Measurements from ENCODE around the gene PHC2. TPM values are rescaled to one million over a fixed set of nuclear protein-coding genes. Genes with fewer than 3 reads are reported as not detected.

Gene PHC2
- total RNA-seq, 1 donor from 2014 or later: 69.0 TPM

GRCh38 chr1:33334081-33334552 lies 96.8 kb downstream of the PHC2 start:
- DNase-seq (ENCODE audit: low read depth in 2 of 2): peak; percentile 22 to 35

- DNase-seq (ENCODE audit: low read depth in 2 of 2): no peak
Measured at GRCh38 chr1:33332881-33333280, 98.0 kb downstream of the PHC2 start.

- no peak for DNase-seq (ENCODE audit: low read depth in 2 of 2)
Measured at GRCh38 chr1:33332357-33332789, 98.5 kb downstream of the PHC2 start.

GRCh38 chr1:33331444-33332356 lies 99.2 kb downstream of the PHC2 start:
- no peak for DNase-seq (ENCODE audit: low read depth in 2 of 2)

GRCh38 chr1:33330906-33331305 lies 100.0 kb downstream of the PHC2 start:
- DNase-seq (ENCODE audit: low read depth in 2 of 2): no peak

GRCh38 chr1:33330361-33330890 lies 100.5 kb downstream of the PHC2 start:
- no peak for DNase-seq (ENCODE audit: low read depth in 2 of 2)

- no peak for DNase-seq (ENCODE audit: low read depth in 2 of 2)
Measured at GRCh38 chr1:33329600-33330305, 101.1 kb downstream of the PHC2 start.

GRCh38 chr1:33328817-33329216 lies 102.1 kb downstream of the PHC2 start:
- DNase-seq (ENCODE audit: low read depth in 2 of 2): no peak

- peak in 1 of 2 donors; percentile 51 for DNase-seq (ENCODE audit: low read depth in 2 of 2)
Measured at GRCh38 chr1:33327587-33328325, 103.1 kb downstream of the PHC2 start.

GRCh38 chr1:33326785-33327184 lies 104.1 kb downstream of the PHC2 start:
- no peak for DNase-seq (ENCODE audit: low read depth in 2 of 2)

- DNase-seq (ENCODE audit: low read depth in 2 of 2): no peak
Measured at GRCh38 chr1:33324677-33325575, 106.0 kb downstream of the PHC2 start.

GRCh38 chr1:33323663-33324477 lies 107.0 kb downstream of the PHC2 start:
- DNase-seq (ENCODE audit: low read depth in 2 of 2): no peak

GRCh38 chr1:33322870-33323585 lies 107.9 kb downstream of the PHC2 start:
- DNase-seq (ENCODE audit: low read depth in 2 of 2): no peak

GRCh38 chr1:33322109-33322508 lies 108.8 kb downstream of the PHC2 start:
- no peak for DNase-seq (ENCODE audit: low read depth in 2 of 2)

GRCh38 chr1:33321178-33321577 lies 109.7 kb downstream of the PHC2 start:
- DNase-seq (ENCODE audit: low read depth in 2 of 2): no peak

GRCh38 chr1:33320619-33321165 lies 110.2 kb downstream of the PHC2 start, which contains the start of gene A3GALT2:
A3GALT2 (minus strand) TSS chr1:33321098; CDS start chr1:33321098, 0 bp downstream.
- no peak for DNase-seq (ENCODE audit: low read depth in 2 of 2)

GRCh38 chr1:33319949-33320618 lies 110.8 kb downstream of the PHC2 start:
- DNase-seq (ENCODE audit: low read depth in 2 of 2): no peak

All from lung microvascular endothelial cell (primary cell).